SU-DHL-6 (cell line): ENCODE measurements around the gene OR2A25.

ENCODE experiments used
- EZH2phosphoT487 ChIP-seq: fragments of 200-600 bp; sonication (generic), shearing (Covaris generic); conservative IDR thresholded peaks from 2 replicates; pipeline ENCODE4 v1.6.1; 2018; ENCODE audit warnings: mild to moderate bottlenecking, antibody characterized with exemption, low read length, moderate library complexity, mixed read lengths
- TF ChIP-seq, protein P1 (sequence below): fragments of 200-600 bp; sonication (generic); IDR thresholded peaks from one replicate; pipeline ENCODE4 v1.5.1; 2017; ENCODE audit warnings: antibody characterized with exemption, mild to moderate bottlenecking, low read length, moderate library complexity; ENCODE audit not compliant: insufficient read depth, poor library complexity, severe bottlenecking

- no peak for TF ChIP-seq EZH2phosphoT487
- TF ChIP-seq, protein P1, sequence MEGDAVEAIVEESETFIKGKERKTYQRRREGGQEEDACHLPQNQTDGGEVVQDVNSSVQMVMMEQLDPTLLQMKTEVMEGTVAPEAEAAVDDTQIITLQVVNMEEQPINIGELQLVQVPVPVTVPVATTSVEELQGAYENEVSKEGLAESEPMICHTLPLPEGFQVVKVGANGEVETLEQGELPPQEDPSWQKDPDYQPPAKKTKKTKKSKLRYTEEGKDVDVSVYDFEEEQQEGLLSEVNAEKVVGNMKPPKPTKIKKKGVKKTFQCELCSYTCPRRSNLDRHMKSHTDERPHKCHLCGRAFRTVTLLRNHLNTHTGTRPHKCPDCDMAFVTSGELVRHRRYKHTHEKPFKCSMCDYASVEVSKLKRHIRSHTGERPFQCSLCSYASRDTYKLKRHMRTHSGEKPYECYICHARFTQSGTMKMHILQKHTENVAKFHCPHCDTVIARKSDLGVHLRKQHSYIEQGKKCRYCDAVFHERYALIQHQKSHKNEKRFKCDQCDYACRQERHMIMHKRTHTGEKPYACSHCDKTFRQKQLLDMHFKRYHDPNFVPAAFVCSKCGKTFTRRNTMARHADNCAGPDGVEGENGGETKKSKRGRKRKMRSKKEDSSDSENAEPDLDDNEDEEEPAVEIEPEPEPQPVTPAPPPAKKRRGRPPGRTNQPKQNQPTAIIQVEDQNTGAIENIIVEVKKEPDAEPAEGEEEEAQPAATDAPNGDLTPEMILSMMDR: no peak
Measured at GRCh38 chr7:144086730-144087129, 17.1 kb downstream of the OR2A25 start.
